Rectal smooth muscle tissue (tissue), 1 donor: ENCODE measurements around the gene RPS19.
"Not testable (repeated sequence)": the region's sequence is repeated elsewhere in the genome, so short reads cannot be mapped to it uniquely, and the experiment has no call there.

Source experiments
- H3K27ac ChIP-seq: one replicate; pipeline ENCODE4 v1.7.0; 2013; ENCODE audit warnings: low read depth, low read length, inconsistent platforms
- H3K27me3 ChIP-seq: one replicate; pipeline ENCODE4 v1.7.0; 2013; ENCODE audit warnings: low read length; ENCODE audit not compliant: control insufficient read depth, insufficient read depth
- H3K36me3 ChIP-seq: one replicate; pipeline ENCODE4 v1.7.0; 2013; ENCODE audit warnings: low read length; ENCODE audit not compliant: control insufficient read depth, insufficient read depth
- H3K4me1 ChIP-seq: one replicate; pipeline ENCODE4 v1.7.0; 2013; ENCODE audit warnings: low read length; ENCODE audit not compliant: control insufficient read depth, insufficient read depth
- H3K4me3 ChIP-seq: one replicate; pipeline ENCODE4 v1.7.0; 2013; ENCODE audit warnings: low read length
- H3K9ac ChIP-seq: one replicate; pipeline ENCODE4 v1.7.0; 2013; ENCODE audit warnings: low read length

RPS19 gene

DNA sequence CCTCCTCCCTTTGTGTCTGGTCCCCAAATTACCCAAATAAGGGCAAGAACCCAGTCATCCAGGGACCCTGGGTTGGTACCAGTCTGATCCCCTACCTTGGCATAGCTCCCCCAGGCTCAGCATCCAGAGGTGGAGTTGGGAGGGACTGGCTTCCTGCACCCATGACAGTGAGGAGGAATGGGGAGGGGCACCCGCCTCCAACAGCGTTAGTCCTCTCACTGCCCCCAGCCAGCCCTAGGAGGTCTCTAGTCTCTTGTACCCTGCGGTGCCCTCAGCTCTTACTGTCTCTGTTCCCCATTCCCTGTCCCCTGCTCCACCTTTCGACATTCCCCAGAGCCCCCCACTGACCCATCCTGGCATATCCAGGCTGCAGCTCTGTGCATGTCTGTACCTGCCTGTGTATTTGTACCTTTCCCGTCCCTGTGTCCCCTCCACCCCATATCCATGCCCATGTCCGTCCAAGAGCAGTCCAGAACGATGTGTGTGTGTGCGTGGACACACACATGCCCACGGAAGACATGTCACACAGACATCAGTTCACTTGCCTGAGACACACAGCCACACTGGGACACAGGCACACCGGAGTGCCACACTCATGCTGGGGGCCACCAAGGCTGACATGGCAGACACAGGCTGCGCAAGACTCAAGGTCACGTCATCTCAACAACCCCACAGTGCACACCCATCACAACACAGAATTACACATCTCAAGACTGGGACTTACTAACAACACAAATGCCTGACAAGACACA is 50.4 kb downstream of the RPS19 start:
- no peaks in the 10 kb centered on the region for H3K4me1 ChIP-seq
- no peak overlapping the region for H3K9ac ChIP-seq
- H3K27ac ChIP-seq, result no peak overlapping the region
- H3K36me3 ChIP-seq, result peaks cover 13% of the 10 kb centered on the region
- peaks cover 32% of the 10 kb centered on the region for H3K27me3 ChIP-seq
- no peak overlapping the region for H3K4me3 ChIP-seq

DNA sequence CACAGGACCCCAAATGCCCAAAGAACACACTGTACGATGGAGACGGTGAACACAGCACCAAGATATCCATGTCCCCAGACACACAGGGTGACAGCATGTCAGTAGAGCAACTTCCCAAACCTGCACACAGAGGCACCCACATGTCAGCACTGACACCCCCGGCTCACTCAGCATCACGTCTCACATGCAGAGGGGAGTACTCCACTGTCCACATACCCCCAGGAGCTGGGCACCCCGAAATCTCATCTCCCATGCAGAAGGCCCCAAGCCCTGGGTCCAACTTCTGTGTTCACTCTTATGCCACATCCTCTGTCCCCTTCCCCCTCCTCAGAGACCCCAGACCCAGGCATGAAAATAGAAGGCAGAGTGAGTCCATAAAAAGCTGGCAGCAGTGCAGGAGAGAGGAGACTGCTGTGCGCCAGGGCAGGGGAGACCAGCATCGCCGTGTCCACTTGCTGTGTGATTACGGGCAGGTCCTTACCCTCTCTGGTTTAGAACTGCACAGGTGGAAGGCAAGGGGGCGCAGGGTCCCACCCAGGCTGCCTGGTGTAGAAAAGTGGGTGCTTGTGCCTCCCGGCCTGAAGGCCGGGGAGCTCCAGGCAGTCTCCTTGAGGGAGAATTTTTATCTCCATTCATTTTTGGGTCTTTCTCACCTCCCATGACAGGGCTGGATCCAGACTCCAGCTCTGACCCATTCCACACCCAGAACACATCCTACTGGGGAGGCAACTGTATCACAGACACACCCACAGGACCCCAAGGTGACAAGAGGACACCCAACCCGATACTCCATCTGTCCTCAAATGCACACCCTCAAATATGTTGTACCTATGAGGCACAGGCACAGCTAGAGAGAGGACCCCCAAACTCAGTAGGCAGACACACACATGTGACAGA is 51.2 kb downstream of the RPS19 start:
- H3K27ac ChIP-seq, result no peak overlapping the region
- no peak overlapping the region for H3K4me3 ChIP-seq
- peaks cover 39% of the 10 kb centered on the region for H3K27me3 ChIP-seq
- H3K9ac ChIP-seq, result no peak overlapping the region
- no peaks in the 10 kb centered on the region for H3K4me1 ChIP-seq
- H3K36me3 ChIP-seq, result peaks cover 6% of the 10 kb centered on the region

DNA sequence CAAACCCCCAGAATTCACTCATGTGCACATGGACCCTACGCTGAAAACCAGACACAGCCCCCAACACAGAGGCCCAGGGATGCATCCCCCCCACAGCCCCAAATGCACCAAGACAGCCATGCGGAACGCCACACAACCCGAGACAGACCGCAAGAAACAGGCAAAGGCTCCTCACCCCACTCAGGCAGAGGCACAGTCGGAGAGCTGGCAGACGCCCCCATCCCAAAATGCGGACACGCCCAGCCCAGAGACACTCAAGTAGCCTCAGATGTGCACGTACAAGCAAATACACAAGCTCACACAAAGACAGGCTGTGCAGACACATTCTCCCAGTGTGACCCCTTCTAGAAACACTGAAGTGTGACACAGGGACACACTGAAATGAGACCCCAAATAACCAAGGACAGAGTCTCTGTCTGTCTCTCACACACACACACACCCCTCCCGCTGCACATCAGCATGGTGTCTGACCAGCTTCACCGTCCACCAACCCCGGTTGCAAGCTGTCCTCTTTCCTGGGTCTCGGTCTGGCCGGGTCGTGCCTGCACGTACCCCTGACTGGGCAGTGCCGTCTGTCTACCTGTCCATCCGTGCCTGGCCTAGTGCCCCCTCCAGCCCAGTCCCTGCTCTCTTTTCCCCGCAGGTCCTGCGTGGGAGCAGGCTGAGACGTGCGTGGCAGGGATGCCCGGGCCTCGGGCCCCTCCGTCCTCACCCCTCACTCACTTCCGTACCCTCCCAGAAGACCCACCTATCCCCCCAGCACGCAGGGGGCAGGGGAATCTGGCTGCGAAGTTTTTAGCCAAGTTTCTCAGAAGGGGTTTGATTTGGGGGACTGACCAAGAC is 52.1 kb downstream of the RPS19 start:
- Histone ChIP-seq H3K4me1 (no peaks in the 10 kb centered on the region), H3K4me3 (no peak overlapping the region), H3K9ac (no peak overlapping the region), H3K36me3 (peaks cover under 1% of the 10 kb centered on the region), H3K27me3 (peaks cover 46% of the 10 kb centered on the region), H3K27ac (no peak overlapping the region)

DNA sequence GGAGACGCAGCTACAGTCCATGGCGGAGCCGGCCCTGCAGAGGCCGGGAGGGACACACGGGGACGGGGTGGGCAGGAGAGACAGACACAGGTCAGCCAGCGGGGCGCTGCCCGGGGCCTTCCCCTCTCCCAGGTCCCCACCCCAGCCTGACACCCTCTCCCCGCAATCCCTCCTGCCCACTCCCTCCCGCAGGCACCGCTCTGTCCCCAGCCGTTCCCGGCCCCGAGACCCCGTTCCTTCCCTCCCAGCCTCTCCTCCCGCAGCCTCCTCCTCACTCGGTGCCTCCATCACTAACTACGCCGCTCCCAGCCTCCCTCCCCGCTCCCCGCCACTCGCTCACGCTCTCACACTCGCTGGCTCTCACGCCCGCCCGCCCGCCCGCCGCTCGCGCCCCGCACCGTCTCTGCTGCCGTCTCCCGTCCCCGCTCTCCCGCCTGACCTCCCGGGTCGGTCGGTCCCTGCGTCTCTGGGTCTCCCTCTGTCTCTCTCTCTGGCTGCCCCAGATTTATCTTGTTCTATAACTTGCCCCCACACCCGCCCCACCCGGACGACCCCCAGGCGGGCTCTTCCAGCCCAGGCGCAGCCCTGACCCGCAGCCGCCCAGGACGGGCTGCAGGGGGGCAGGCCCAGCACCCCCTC is 53.0 kb downstream of the RPS19 start:
- H3K27me3 ChIP-seq, result peaks cover 52% of the 10 kb centered on the region
- H3K27ac ChIP-seq, result no peak overlapping the region
- no peak overlapping the region for H3K4me3 ChIP-seq
- no peaks in the 10 kb centered on the region for H3K36me3 ChIP-seq
- no peak overlapping the region for H3K9ac ChIP-seq
- no peaks in the 10 kb centered on the region for H3K4me1 ChIP-seq

DNA sequence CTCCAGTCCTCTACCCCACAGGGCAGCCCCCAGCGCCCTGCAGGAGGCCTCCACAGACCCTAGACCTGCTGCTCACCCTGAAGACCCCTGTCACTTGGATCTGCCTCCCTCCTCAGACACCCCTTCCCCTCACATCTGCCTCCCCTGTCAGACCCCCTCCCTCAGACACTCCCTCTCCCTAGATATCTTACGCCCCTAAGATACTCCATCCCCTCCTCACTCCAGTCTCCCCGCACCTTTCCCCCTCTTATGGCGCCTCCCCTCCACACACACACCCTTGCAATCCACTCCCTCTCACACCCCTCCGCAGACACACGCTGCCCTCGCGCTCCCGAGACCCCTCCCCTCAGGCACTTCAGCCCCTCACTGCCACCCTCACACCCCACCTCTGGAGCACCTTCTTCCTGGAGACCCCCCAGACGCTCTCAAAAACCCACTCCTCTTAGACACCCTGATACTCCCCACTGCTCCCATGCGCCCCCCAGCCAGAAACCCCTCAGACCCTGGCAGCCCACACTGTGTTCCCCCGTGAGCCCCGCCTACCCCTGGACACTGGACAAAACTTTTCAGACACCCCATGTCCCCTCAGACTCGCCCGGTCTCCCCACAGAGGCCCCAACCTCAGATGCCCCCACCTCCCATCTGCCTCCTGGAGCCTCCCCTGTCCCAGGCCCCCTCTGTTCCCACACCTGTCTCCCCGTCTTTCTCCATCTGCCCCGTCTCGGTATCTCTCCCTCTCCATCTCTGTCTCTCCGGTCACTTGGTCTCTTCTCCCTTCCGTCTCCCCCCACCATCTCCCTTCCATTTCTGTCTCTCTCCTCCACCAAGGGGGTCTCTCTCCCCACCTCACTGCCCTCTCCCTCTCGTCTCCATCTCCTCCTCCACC is 53.7 kb downstream of the RPS19 start:
- Histone ChIP-seq H3K27me3 (peaks cover 54% of the 10 kb centered on the region), H3K27ac (no peak overlapping the region)

DNA sequence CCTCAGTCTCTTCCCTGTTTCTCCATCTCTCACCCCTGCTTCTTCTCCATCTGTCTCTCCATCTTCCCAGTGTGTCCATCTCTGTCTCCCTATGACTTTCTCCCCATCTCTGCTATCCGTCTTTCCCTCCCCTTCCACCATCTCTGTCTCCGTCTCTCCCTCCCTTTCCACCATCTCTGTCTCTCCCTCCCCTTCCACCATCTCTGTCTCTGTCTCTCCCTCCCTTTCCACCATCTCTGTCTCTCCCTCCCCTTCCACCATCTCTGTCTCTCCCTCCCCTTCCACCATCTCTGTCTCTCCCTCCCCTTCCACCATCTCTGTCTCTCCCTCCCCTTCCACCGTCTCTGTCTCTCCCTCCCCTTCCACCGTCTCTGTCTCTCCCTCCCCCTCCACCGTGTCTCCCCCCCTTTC is 54.4 kb downstream of the RPS19 start:
- not testable (repeated sequence) for H3K4me1 ChIP-seq, H3K27ac ChIP-seq, H3K36me3 ChIP-seq, H3K4me3 ChIP-seq, H3K9ac ChIP-seq
- peaks cover 56% of the 10 kb centered on the region for H3K27me3 ChIP-seq

More for the DNA sequence above, 53.7 kb downstream of the RPS19 start:
- H3K9ac ChIP-seq, result no peak overlapping the region
- no peaks in the 10 kb centered on the region for H3K36me3 ChIP-seq
- H3K4me1 ChIP-seq, result no peaks in the 10 kb centered on the region
- no peak overlapping the region for H3K4me3 ChIP-seq

DNA sequence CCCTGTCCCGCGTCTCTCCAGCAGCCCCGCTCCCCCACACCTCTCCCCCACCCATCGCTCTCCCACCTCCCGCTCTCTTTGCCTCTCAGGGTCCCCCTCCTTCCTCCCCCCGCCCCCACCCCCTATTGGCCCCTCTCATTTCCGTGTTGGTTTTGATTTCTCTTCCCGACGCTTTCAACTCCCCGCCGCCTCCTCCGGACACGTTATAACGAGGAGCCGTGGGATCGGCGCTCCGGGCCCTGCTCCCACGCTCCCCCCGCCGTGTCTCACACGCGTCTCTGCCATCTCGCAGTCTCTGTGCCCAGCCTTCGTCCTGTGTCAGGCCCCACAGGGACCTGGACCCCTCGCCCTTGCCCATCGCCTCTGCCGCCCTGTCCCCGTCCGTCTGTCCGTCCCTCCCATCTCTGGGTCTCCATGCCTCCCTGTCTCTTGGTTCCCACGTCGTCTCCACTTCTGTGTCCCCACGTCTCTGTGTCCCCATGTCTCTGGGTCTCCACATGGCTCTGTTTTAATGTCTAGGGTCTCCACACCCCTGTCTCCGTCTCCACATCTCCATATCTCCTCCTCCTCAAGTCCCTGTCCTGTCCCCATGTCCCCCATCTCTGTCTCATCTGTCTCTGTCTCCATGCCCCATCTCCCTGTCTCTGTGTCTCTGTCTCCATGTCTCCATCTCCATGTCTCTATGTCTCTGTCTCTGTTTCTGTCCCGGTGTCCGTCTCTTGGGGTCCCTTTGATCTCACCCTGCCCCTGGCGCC is 55.1 kb downstream of the RPS19 start:
- no peaks in the 10 kb centered on the region for H3K4me1 ChIP-seq
- no peaks in the 10 kb centered on the region for H3K36me3 ChIP-seq
- H3K27me3 ChIP-seq, result peaks cover 56% of the 10 kb centered on the region
- peak overlapping the region; percentile 20 for H3K4me3 ChIP-seq
- H3K27ac ChIP-seq, result no peak overlapping the region
- H3K9ac ChIP-seq, result no peak overlapping the region

DNA sequence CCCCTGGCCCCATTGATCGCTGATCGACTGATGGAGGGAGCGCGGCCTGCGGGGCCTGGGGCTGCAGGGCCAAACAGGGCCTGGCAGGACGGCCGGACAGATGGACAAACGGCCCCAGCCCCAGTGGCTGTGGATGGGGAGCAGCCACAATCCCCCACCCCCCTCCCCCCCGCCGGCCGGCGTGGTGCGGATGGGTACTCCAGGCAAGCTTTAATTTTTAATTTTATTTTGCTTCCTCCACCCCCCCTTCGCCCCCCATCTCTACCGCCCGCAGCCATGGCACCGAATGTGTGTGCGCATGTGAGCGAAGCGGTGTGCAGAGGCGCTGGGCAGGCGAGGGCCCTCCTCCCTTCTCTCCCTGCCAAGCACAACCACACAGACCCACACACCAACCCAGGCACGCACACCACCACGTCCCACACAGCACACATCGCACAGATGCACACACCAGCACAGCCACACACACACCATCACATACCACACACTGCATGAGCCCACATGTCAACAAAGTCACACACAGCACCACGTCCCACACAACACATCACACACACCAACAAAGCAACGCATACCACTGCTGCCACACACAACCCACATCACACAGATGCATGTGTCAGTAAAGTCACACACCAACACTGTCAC is 55.8 kb downstream of the RPS19 start:
- H3K27me3 ChIP-seq, result peaks cover 58% of the 10 kb centered on the region
- H3K36me3 ChIP-seq, result no peaks in the 10 kb centered on the region
- H3K4me1 ChIP-seq, result no peaks in the 10 kb centered on the region
- no peak overlapping the region for H3K4me3 ChIP-seq
- no peak overlapping the region for H3K27ac ChIP-seq
- no peak overlapping the region for H3K9ac ChIP-seq

DNA sequence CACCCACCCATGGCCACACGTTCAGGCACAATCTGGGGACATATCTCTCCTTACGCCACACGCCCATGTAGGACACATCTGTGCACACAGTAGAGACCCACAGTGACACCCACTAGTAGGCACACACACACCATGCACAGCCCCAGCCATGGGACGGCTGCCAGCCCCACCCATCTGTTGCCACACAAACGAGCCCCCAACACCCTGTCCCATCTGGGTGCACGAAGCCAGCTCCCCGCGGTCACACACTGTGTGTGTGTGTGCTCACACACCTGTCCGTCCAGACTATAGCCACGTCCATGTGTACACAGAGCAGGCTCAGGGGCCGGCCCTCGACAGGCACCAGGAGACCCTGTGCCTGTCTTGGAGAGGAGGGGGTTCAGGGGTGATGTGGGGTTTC is 57.6 kb downstream of the RPS19 start:
- Histone ChIP-seq H3K4me1 (no peaks in the 10 kb centered on the region), H3K36me3 (no peaks in the 10 kb centered on the region), H3K27ac (no peak overlapping the region), H3K9ac (no peak overlapping the region), H3K4me3 (no peak overlapping the region), H3K27me3 (peaks cover 50% of the 10 kb centered on the region)

DNA sequence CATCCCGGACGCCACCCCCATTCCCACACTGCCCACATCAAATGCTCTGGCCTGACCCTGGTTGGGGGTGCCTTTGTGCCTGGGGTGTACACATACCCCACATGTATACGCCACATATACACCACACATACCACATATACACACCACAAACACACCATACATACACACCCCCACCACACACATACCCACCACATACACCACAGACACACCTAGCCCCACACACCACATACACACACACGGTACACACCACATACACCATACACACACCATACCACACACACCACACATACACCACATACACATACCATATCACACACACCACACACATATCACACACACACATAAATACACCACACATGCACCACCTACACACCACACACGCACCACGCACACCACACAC is 58.0 kb downstream of the RPS19 start:
- Histone ChIP-seq H3K4me3 (no peak overlapping the region), H3K27me3 (peaks cover 51% of the 10 kb centered on the region), H3K36me3 (no peaks in the 10 kb centered on the region), H3K9ac (no peak overlapping the region), H3K27ac (no peak overlapping the region), H3K4me1 (no peaks in the 10 kb centered on the region)
